Adrenal gland (tissue), 5 donors: Measurements from ENCODE around the gene SLC5A9.

ENCODE experiments used
- POLR2A ChIP-seq, 2 donors: fragments of 450-650 bp; IDR thresholded peaks; one replicate each; pipeline ENCODE4 v1.6.1; 2017; ENCODE audit warnings: antibody characterized with exemption in 2 of 2, mild to moderate bottlenecking in 2 of 2, moderate library complexity in 1 of 2
- TF ChIP-seq, protein P1 (sequence below), 6 experiments: fragments of 450-650 bp in 4 of 6; fragments of 200-600 bp in 2 of 6; sonication (generic) in 1 of 6; IDR thresholded peaks; 1 replicate in 5 of 6; 2 replicates in 1 of 6; pipeline versions ENCODE4 v1.5.1 to v1.8.0; 2016 to 2021; ENCODE audit warnings: antibody characterized with exemption in 6 of 6, mild to moderate bottlenecking in 2 of 6, moderate library complexity in 1 of 6
- donor health status: DM: no; HTN: no; CAD: no.

DNA sequence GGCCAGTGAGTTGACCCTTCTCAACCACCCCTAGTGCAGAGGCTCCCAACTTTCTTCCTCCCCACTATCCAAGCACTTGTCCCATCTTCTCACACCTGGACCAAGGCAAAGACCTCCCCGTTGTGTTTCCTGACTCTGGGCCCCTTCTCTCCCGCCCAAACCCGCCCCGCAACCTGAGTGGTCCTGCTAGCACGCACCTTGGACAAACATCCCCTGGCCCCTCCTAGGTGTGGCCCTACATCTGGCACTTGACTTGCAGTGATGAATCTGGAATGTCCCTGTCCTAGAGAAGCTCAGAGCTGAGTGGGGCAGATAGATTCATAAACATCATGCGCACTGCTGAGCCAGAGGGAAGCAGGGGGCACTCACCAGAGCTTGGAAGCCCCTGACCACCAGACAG lies 2.3 kb downstream of the SLC5A9 start:
- TF ChIP-seq, protein P1, sequence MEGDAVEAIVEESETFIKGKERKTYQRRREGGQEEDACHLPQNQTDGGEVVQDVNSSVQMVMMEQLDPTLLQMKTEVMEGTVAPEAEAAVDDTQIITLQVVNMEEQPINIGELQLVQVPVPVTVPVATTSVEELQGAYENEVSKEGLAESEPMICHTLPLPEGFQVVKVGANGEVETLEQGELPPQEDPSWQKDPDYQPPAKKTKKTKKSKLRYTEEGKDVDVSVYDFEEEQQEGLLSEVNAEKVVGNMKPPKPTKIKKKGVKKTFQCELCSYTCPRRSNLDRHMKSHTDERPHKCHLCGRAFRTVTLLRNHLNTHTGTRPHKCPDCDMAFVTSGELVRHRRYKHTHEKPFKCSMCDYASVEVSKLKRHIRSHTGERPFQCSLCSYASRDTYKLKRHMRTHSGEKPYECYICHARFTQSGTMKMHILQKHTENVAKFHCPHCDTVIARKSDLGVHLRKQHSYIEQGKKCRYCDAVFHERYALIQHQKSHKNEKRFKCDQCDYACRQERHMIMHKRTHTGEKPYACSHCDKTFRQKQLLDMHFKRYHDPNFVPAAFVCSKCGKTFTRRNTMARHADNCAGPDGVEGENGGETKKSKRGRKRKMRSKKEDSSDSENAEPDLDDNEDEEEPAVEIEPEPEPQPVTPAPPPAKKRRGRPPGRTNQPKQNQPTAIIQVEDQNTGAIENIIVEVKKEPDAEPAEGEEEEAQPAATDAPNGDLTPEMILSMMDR (IDR thresholded peaks at IDR 0.05): no peak
- TF ChIP-seq POLR2A (IDR thresholded peaks at IDR 0.05): no peak
